Measurements from ENCODE around the gene ABLIM2.

ABLIM2 gene

GRCh38 chr4:8004066-8004465, 154.5 kb downstream of the ABLIM2 start:
- TF ChIP-seq CTCF (IDR thresholded peaks at IDR 0.05; ENCODE audit: low read depth, low read length): no peak
- H3K4me3 ChIP-seq (ENCODE audit: low read depth, low read length): no peak overlapping the region

GRCh38 chr4:8002525-8003309, 155.9 kb downstream of the ABLIM2 start:
- H3K4me3 ChIP-seq (ENCODE audit: low read depth, low read length): no peak overlapping the region
- no peak for TF ChIP-seq CTCF (IDR thresholded peaks at IDR 0.05; ENCODE audit: low read depth, low read length)

- TF ChIP-seq CTCF (IDR thresholded peaks at IDR 0.05; ENCODE audit: low read depth, low read length): no peak
- no peak overlapping the region for H3K4me3 ChIP-seq (ENCODE audit: low read depth, low read length)
Observed at GRCh38 chr4:8001564-8002355, 156.9 kb downstream of the ABLIM2 start.

GRCh38 chr4:8000721-8001491, 157.7 kb downstream of the ABLIM2 start:
- H3K4me3 ChIP-seq (ENCODE audit: low read depth, low read length): no peak overlapping the region
- TF ChIP-seq CTCF (IDR thresholded peaks at IDR 0.05; ENCODE audit: low read depth, low read length): no peak

- TF ChIP-seq CTCF (IDR thresholded peaks at IDR 0.05; ENCODE audit: low read depth, low read length): no peak
- no peak overlapping the region for H3K4me3 ChIP-seq (ENCODE audit: low read depth, low read length)
Observed at GRCh38 chr4:8000247-8000646, 158.4 kb downstream of the ABLIM2 start.

GRCh38 chr4:7999695-8000094, 158.9 kb downstream of the ABLIM2 start:
- H3K4me3 ChIP-seq (ENCODE audit: low read depth, low read length): no peak overlapping the region
- no peak for TF ChIP-seq CTCF (IDR thresholded peaks at IDR 0.05; ENCODE audit: low read depth, low read length)
